HepG2 (cell line): Measurements from ENCODE around the gene SERTAD3. TPM values are rescaled to one million over a fixed set of nuclear protein-coding genes. Genes with fewer than 3 reads are reported as not detected.

ENCODE experiments used
- CBX2 ChIP-seq, 2 experiments: fragments of 200-600 bp in 1 of 2; sonication (generic); formaldehyde crosslinking in 1 of 2; IDR thresholded peaks; 2 replicates each; pipeline versions ENCODE4 v1.7.0 to v1.8.1; 2018 to 2022; ENCODE audit warnings: low read depth in 2 of 2, low read length in 1 of 2, mild to moderate bottlenecking in 1 of 2, missing genetic modification reagents in 1 of 2
- CBX5 ChIP-seq: sonication (generic); formaldehyde crosslinking; IDR thresholded peaks from 2 replicates; pipeline ENCODE4 v1.4.0; 2020; ENCODE audit warnings: missing genetic modification reagents, borderline replicate concordance
- CREB1 ChIP-seq, 2 experiments: fragments of 450-650 bp in 1 of 2; IDR thresholded peaks; 2 replicates each; pipeline ENCODE4 v1.6.1; 2016 to 2017; ENCODE audit warnings: control low read depth in 1 of 2, mild to moderate bottlenecking in 1 of 2, missing compliant biosample characterization in 1 of 2, missing genetic modification characterization in 1 of 2
- CSRNP2 ChIP-seq: sonication (generic); formaldehyde crosslinking; conservative IDR thresholded peaks from 2 replicates; pipeline ENCODE4 v1.8.0; 2022; ENCODE audit warnings: low read depth, missing genetic modification reagents
- GRHL1 ChIP-seq: sonication (generic); formaldehyde crosslinking; conservative IDR thresholded peaks from 2 replicates; pipeline ENCODE4 v1.8.0; 2022; ENCODE audit warnings: missing genetic modification reagents
- IRX3 ChIP-seq: sonication (generic); formaldehyde crosslinking; IDR thresholded peaks from 2 replicates; pipeline ENCODE4 v1.8.1; 2023; ENCODE audit warnings: mild to moderate bottlenecking, low read depth, missing genetic modification reagents, borderline replicate concordance
- NCOA5 ChIP-seq: sonication (generic); formaldehyde crosslinking; IDR thresholded peaks from 2 replicates; pipeline ENCODE4 v1.4.0; 2020; ENCODE audit warnings: missing genetic modification reagents
- NFYB ChIP-seq: sonication (generic); formaldehyde crosslinking; IDR thresholded peaks from 2 replicates; pipeline ENCODE4 v1.4.0; 2020; ENCODE audit warnings: missing genetic modification reagents
- PATZ1 ChIP-seq: sonication (generic); formaldehyde crosslinking; IDR thresholded peaks from 2 replicates; pipeline ENCODE4 v1.4.0; 2020; ENCODE audit warnings: missing genetic modification reagents
- PRDM4 ChIP-seq: sonication (generic); formaldehyde crosslinking; IDR thresholded peaks from 2 replicates; pipeline ENCODE4 v1.9.0; 2021; ENCODE audit warnings: missing genetic modification reagents, borderline replicate concordance
- SCMH1 ChIP-seq: sonication (generic); formaldehyde crosslinking; IDR thresholded peaks from 2 replicates; pipeline ENCODE4 v1.9.0; 2021; ENCODE audit warnings: missing genetic modification reagents, mild to moderate bottlenecking, borderline replicate concordance
- SIN3A ChIP-seq: IDR thresholded peaks from 2 replicates; pipeline ENCODE4 v1.6.1; 2011; ENCODE audit warnings: low read depth, mild to moderate bottlenecking, control low read depth, low read length, borderline replicate concordance
- SRY ChIP-seq: sonication (generic); formaldehyde crosslinking; IDR thresholded peaks from 2 replicates; pipeline ENCODE4 v1.8.0; 2022; ENCODE audit warnings: mild to moderate bottlenecking, missing genetic modification reagents
- YEATS2 ChIP-seq: sonication (generic); formaldehyde crosslinking; IDR thresholded peaks from 2 replicates; pipeline ENCODE4 v1.4.0; 2020; ENCODE audit warnings: missing genetic modification reagents, borderline replicate concordance
- ZBTB20 ChIP-seq: sonication (generic); formaldehyde crosslinking; IDR thresholded peaks from 2 replicates; pipeline ENCODE4 v1.8.1; 2023; ENCODE audit warnings: missing genetic modification reagents, low read depth, mild to moderate bottlenecking, borderline replicate concordance
- ZNF446 ChIP-seq: sonication (generic); formaldehyde crosslinking; IDR thresholded peaks from 2 replicates; pipeline ENCODE4 v1.5.0; 2020; ENCODE audit warnings: mild to moderate bottlenecking, missing genetic modification reagents
- ZNF512 ChIP-seq: sonication (generic); formaldehyde crosslinking; IDR thresholded peaks from 2 replicates; pipeline ENCODE4 v1.4.0; 2020; ENCODE audit warnings: mild to moderate bottlenecking, missing genetic modification reagents
- ZNF556 ChIP-seq: sonication (generic); formaldehyde crosslinking; IDR thresholded peaks from 2 replicates; pipeline ENCODE4 v1.4.0; 2020; ENCODE audit warnings: mild to moderate bottlenecking, missing genetic modification reagents, borderline replicate concordance
- polyA plus RNA-seq, 8 experiments: library from polyadenylated mRNA; depleted of rRNA in 3 of 8; stranded (reverse) in 7 of 8; unstranded in 1 of 8; fragments of >200 nt; fragmentation: Illumina TruSeq in 4 of 8; extraction: Trizol in 4 of 8; gene quantifications; 2 replicates each; pipeline versions ENCODE4 v1.2.1 to v1.2.3, GENCODE V29; 2011 to 2016; ENCODE audit warnings: low read depth in 4 of 8, missing spikeins in 1 of 8, mixed read lengths in 1 of 8; ENCODE audit not compliant: insufficient read depth in 1 of 8
- total RNA-seq, 5 experiments: library from RNA; depleted of rRNA; stranded (reverse); fragments of >200 nt; fragmentation: Illumina TruSeq; extraction: Trizol; gene quantifications; 2 replicates each; pipeline ENCODE4 v1.2.3, GENCODE V29; 2016; ENCODE audit warnings: low read depth in 1 of 5

The SERTAD3 gene
- total and polyA plus RNA-seq, 2 of the 13 experiments (the other 11 are each of a cell fraction or from before 2014, with no cell fraction given) = 9.6 to 16.9 TPM

GRCh38 chr19:40416918-40417642 lies 27.1 kb downstream of the SERTAD3 start (continued):
- TF ChIP-seq CBX2 (IDR thresholded peaks at IDR 0.05; ENCODE audit: low read depth, low read length) = no peak
- no peak for TF ChIP-seq CBX2 (CRISPR knock-in tag; IDR thresholded peaks at IDR 0.05; ENCODE audit: low read depth)
- peak; percentile 44; the same call in 1 of the 2 replicates for TF ChIP-seq YEATS2 (CRISPR knock-in tag)
- no peak for TF ChIP-seq NCOA5
- TF ChIP-seq IRX3 (CRISPR knock-in tag) = no peak
- no peak for TF ChIP-seq PATZ1 (CRISPR knock-in tag)
- no peak for TF ChIP-seq CSRNP2 (CRISPR knock-in tag)
- TF ChIP-seq NFYB (CRISPR knock-in tag) = no peak
- no peak for TF ChIP-seq GRHL1
- no peak for TF ChIP-seq SRY (CRISPR knock-in tag)
- TF ChIP-seq CREB1 (IDR thresholded peaks at IDR 0.05) = no peak
- TF ChIP-seq CREB1 (CRISPR knock-in tag; IDR thresholded peaks at IDR 0.05) = no peak
- no peak for TF ChIP-seq SCMH1
- no peak; the same call in 1 of the 2 replicates for TF ChIP-seq ZNF512 (CRISPR knock-in tag)
- TF ChIP-seq SIN3A = peak; percentile 41; the same call in 1 of the 2 replicates
- TF ChIP-seq CBX5 (CRISPR knock-in tag) = peak; percentile 31; the same call in 1 of the 2 replicates
- no peak for TF ChIP-seq PRDM4 (CRISPR knock-in tag)
- TF ChIP-seq ZNF446 (CRISPR knock-in tag) = no peak
- TF ChIP-seq ZBTB20 (CRISPR knock-in tag) = no peak
- no peak for TF ChIP-seq ZNF556 (CRISPR knock-in tag)
